Activated CD8-positive, alpha-beta T cell treated with anti-CD3 and anti-CD28 coated beads for 36 hours (primary cell): ENCODE measurements around the gene F10. TPM values are rescaled to one million over a fixed set of nuclear protein-coding genes. Genes with fewer than 3 reads are reported as not detected.

Source experiments
- ATAC-seq: fragments of 200-7000 bp; cut with Tn5 transposase; one replicate; pipeline ENCODE4 v1.10.0; 2021; ENCODE audit warnings: mild to moderate bottlenecking, moderate library complexity
- CTCF ChIA-PET: fragments of 350-600 bp; sonication (Branson Sonifier 250); formaldehyde crosslinking; loops from one replicate; lab custom pipeline; 2021; ENCODE audit warnings: antibody characterized with exemption; lab: Charles Lee
- POLR2A ChIA-PET: fragments of 350-600 bp; sonication (Branson Sonifier 250); formaldehyde crosslinking; loops from one replicate; lab custom pipeline; 2021; ENCODE audit warnings: antibody characterized with exemption; lab: Charles Lee
- DNase-seq: peaks from one replicate; pipeline ENCODE4 v3.0.0-alpha.2; 2020
- H3K27ac Mint-ChIP-seq: one replicate; pipeline ENCODE4 v1.8.0; 2021; ENCODE audit warnings: mild to moderate bottlenecking, mixed read lengths
- H3K27me3 Mint-ChIP-seq: one replicate; pipeline ENCODE4 v1.8.0; 2021; ENCODE audit warnings: mixed read lengths
- H3K36me3 Mint-ChIP-seq: one replicate; pipeline ENCODE4 v1.8.0; 2021; ENCODE audit warnings: low read depth, mixed read lengths
- H3K4me1 Mint-ChIP-seq: one replicate; pipeline ENCODE4 v1.8.0; 2021; ENCODE audit warnings: low read depth, mixed read lengths
- H3K4me3 Mint-ChIP-seq: one replicate; pipeline ENCODE4 v1.8.0; 2021; ENCODE audit warnings: mild to moderate bottlenecking, moderate library complexity, mixed read lengths
- H3K9me3 Mint-ChIP-seq: one replicate; pipeline ENCODE4 v1.8.0; 2021; ENCODE audit warnings: mixed read lengths
- CTCF ChIP-seq: fragments of 200-600 bp; IDR thresholded peaks from one replicate; pipeline ENCODE4 v1.8.0; 2022; ENCODE audit warnings: antibody characterized with exemption, mild to moderate bottlenecking
- intact Hi-C: fragments of 100-400 bp; cut with micrococcal nuclease; formaldehyde crosslinking; loops from one replicate; pipeline ENCODE4 v1.10.0; 2022
- total RNA-seq, 2 experiments: library from RNA; stranded (reverse); gene quantifications; one replicate each; pipeline ENCODE4 v1.2.3, GENCODE V29; 2021

F10 gene
- total RNA-seq, 2 experiments from 2014 or later: not detected

GRCh38 chr13:113152691-113152983 lies 30.0 kb downstream of the F10 start:
- Mint-ChIP-seq H3K4me1 (peaks cover 17% of the 10 kb centered on the region), H3K4me3 (peak overlapping the region; percentile 61), H3K27me3 (peaks cover 11% of the 10 kb centered on the region), H3K27ac (peak overlapping the region; percentile 37), H3K36me3 (peaks cover 2% of the 10 kb centered on the region), H3K9me3 (peaks cover 12% of the 10 kb centered on the region)
- ChIA-PET POLR2A (no interaction called here), CTCF (no interaction called here)
- no peak for ATAC-seq
- no peak for DNase-seq
- no peak for TF ChIP-seq CTCF
- intact Hi-C loops: no loop called here

GRCh38 chr13:113152984-113153809 lies 30.6 kb downstream of the F10 start:
- H3K4me1 Mint-ChIP-seq: peaks cover 17% of the 10 kb centered on the region
- intact Hi-C loops: no loop called here
- POLR2A ChIA-PET: interaction anchor here (0.5 kb wide), 1 partner anchor 56 kb away, joined by 3 read pairs; the partner anchor contains the start of genes CUL4A and PCID2

GRCh38 chr13:113153810-113154748 lies 31.5 kb downstream of the F10 start:
- H3K4me1 Mint-ChIP-seq: peaks cover 17% of the 10 kb centered on the region
- DNase-seq (peak; percentile 64), ATAC-seq (peak; percentile 63)
- H3K27me3 Mint-ChIP-seq: peaks cover 11% of the 10 kb centered on the region
- no peak for TF ChIP-seq CTCF
- ChIA-PET CTCF (no interaction called here), POLR2A (interaction anchor here (0.9 kb wide), 1 partner anchor 44 kb away, joined by 5 read pairs; no protein-coding TSS in a partner anchor)
- intact Hi-C loops: no loop called here
- H3K4me3 Mint-ChIP-seq: peak overlapping the region; percentile 61
- peaks cover 12% of the 10 kb centered on the region for H3K9me3 Mint-ChIP-seq
- peaks cover 2% of the 10 kb centered on the region for H3K36me3 Mint-ChIP-seq
- no peak overlapping the region for H3K27ac Mint-ChIP-seq

More at GRCh38 chr13:113152984-113153809, 30.6 kb downstream of the F10 start:
- DNase-seq (peak; percentile 21), ATAC-seq (peak; percentile 30)
- Mint-ChIP-seq H3K27me3 (peaks cover 11% of the 10 kb centered on the region), H3K36me3 (peaks cover 2% of the 10 kb centered on the region), H3K4me3 (peak overlapping the region; percentile 61), H3K9me3 (peaks cover 12% of the 10 kb centered on the region), H3K27ac (peak overlapping the region; percentile 37)
- CTCF ChIA-PET: no interaction called here
- TF ChIP-seq CTCF: no peak

GRCh38 chr13:113155201-113155600 lies 32.6 kb downstream of the F10 start:
- DNase-seq: no peak
- CTCF ChIA-PET: no interaction called here
- H3K27me3 Mint-ChIP-seq: peaks cover 11% of the 10 kb centered on the region
- peak overlapping the region; percentile 16 for H3K4me3 Mint-ChIP-seq
- POLR2A ChIA-PET: interaction anchor here (1.0 kb wide), 1 partner anchor 9 kb away, joined by 5 read pairs; no protein-coding TSS in a partner anchor
- intact Hi-C loops: no loop called here
- no peak for ATAC-seq
- peaks cover 2% of the 10 kb centered on the region for H3K36me3 Mint-ChIP-seq
- H3K27ac Mint-ChIP-seq: peak overlapping the region; percentile 70
- TF ChIP-seq CTCF: no peak
- peaks cover 12% of the 10 kb centered on the region for H3K9me3 Mint-ChIP-seq
- peaks cover 17% of the 10 kb centered on the region for H3K4me1 Mint-ChIP-seq
